IMR-90 (cell line): ENCODE data around the gene DKK3. TPM values are rescaled to one million over a fixed set of nuclear protein-coding genes. Genes with fewer than 3 reads are reported as not detected.
A peak's percentile ranks its signal among the peaks of the same experiment; 100 is the strongest.

Source experiments
- ATAC-seq: fragments of 200-7000 bp; cut with Tn5 transposase; 2 replicates; pipeline ENCODE4 v1.9.1; 2020; ENCODE audit warnings: low read depth, mild to moderate bottlenecking, moderate library complexity
- BruUV-seq: library from RNA; stranded (reverse); fragments of 400-500 nt; replicated peaks from 2 replicates; lab custom pipeline; 2021; lab: Mats Ljungman, UMichigan
- CTCF ChIA-PET: fragments of 300-600 bp; formaldehyde crosslinking; extraction: SDS; loops from one replicate; lab custom pipeline; 2021; ENCODE audit warnings: antibody characterized with exemption; lab: Yijun Ruan, JAX
- POLR2A ChIA-PET: fragments of 300-600 bp; sonication (Branson Sonifier 250); formaldehyde crosslinking; loops from one replicate; lab custom pipeline; 2022; ENCODE audit warnings: antibody characterized with exemption; ENCODE audit not compliant: unreplicated experiment; lab: Charles Lee
- DNase-seq: peaks from one replicate; pipeline ENCODE4 v3.0.0; 2013
- H2AFZ ChIP-seq: replicated peaks from 2 replicates; pipeline ENCODE3; 2013; ENCODE audit warnings: low read length, mild to moderate bottlenecking; ENCODE audit not compliant: poor library complexity
- H2AK5ac ChIP-seq: 2 replicates; pipeline ENCODE4 v1.6.1; 2013; ENCODE audit warnings: low read depth, low read length, inconsistent platforms
- H2AK9ac ChIP-seq: replicated peaks from 2 replicates; pipeline ENCODE3; 2013; ENCODE audit warnings: mild to moderate bottlenecking, low read depth, low read length, moderate library complexity; ENCODE audit not compliant: poor library complexity
- H2BK120ac ChIP-seq: 2 replicates; pipeline ENCODE4 v1.6.1; 2013; ENCODE audit warnings: low read depth, low read length, inconsistent platforms
- H2BK15ac ChIP-seq: 3 replicates; pipeline ENCODE4 v1.6.1; 2013; ENCODE audit warnings: low read depth, low read length, inconsistent platforms
- H2BK20ac ChIP-seq: 2 replicates; pipeline ENCODE4 v1.6.1; 2013; ENCODE audit warnings: low read depth, mild to moderate bottlenecking, inconsistent platforms, low read length, moderate library complexity
- H2BK5ac ChIP-seq: 2 replicates; pipeline ENCODE4 v1.6.1; 2013; ENCODE audit warnings: mild to moderate bottlenecking, low read depth, low read length, inconsistent platforms; ENCODE audit not compliant: poor library complexity, severe bottlenecking
- H3K14ac ChIP-seq: replicated peaks from 2 replicates; pipeline ENCODE4 v1.6.1; 2013; ENCODE audit warnings: low read depth, low read length, inconsistent platforms
- H3K18ac ChIP-seq: 2 replicates; pipeline ENCODE4 v1.6.1; 2013; ENCODE audit warnings: low read depth, low read length, control low read depth
- H3K23ac ChIP-seq: 2 replicates; pipeline ENCODE4 v1.6.1; 2013; ENCODE audit warnings: low read depth, low read length, inconsistent platforms
- H3K27ac ChIP-seq: 2 replicates; pipeline ENCODE4 v1.5.1; 2013; ENCODE audit warnings: mild to moderate bottlenecking, control low read depth, low read length; ENCODE audit not compliant: insufficient read depth
- H3K27me3 ChIP-seq: 2 replicates; pipeline ENCODE4 v1.6.1; 2013; ENCODE audit warnings: low read length; ENCODE audit not compliant: control insufficient read depth, insufficient read depth
- H3K36me3 ChIP-seq: 2 replicates; pipeline ENCODE4 v1.6.1; 2013; ENCODE audit warnings: low read length, mixed read lengths; ENCODE audit not compliant: control insufficient read depth, insufficient read depth
- H3K4ac ChIP-seq: 2 replicates; pipeline ENCODE4 v1.6.1; 2013; ENCODE audit warnings: low read depth, low read length, inconsistent platforms
- H3K4me1 ChIP-seq: 2 replicates; pipeline ENCODE4 v1.6.1; 2013; ENCODE audit warnings: low read length, mixed read lengths; ENCODE audit not compliant: control insufficient read depth, insufficient read depth
- H3K4me2 ChIP-seq: 2 replicates; pipeline ENCODE4 v1.6.1; 2013; ENCODE audit warnings: low read depth, mild to moderate bottlenecking, control low read depth, low read length, moderate library complexity
- H3K4me3 ChIP-seq: 2 replicates; pipeline ENCODE4 v1.5.1; 2013; ENCODE audit warnings: low read depth, mild to moderate bottlenecking, control low read depth, low read length, moderate library complexity; ENCODE audit not compliant: insufficient read depth
- H3K56ac ChIP-seq: 2 replicates; pipeline ENCODE4 v1.6.1; 2013; ENCODE audit warnings: low read length, inconsistent platforms; ENCODE audit not compliant: insufficient read depth; ENCODE audit errors: extremely low read depth
- H3K79me1 ChIP-seq, 2 experiments: 2 replicates each; pipeline ENCODE4 v1.6.1; 2013; ENCODE audit warnings: low read length in 2 of 2, inconsistent platforms in 1 of 2, low read depth in 1 of 2
- H3K9ac ChIP-seq: 2 replicates; pipeline ENCODE4 v1.6.1; 2013; ENCODE audit warnings: low read depth, low read length, control low read depth
- H3K9me1 ChIP-seq: 2 replicates; pipeline ENCODE4 v1.6.1; 2013; ENCODE audit warnings: low read length, inconsistent platforms; ENCODE audit not compliant: insufficient read depth
- H3K9me3 ChIP-seq: 2 replicates; pipeline ENCODE4 v1.6.1; 2013; ENCODE audit warnings: low read length; ENCODE audit not compliant: control insufficient read depth, insufficient read depth
- H4K20me1 ChIP-seq: 2 replicates; pipeline ENCODE4 v1.6.1; 2013; ENCODE audit warnings: low read length, inconsistent platforms; ENCODE audit not compliant: insufficient read depth
- H4K5ac ChIP-seq: 2 replicates; pipeline ENCODE4 v1.6.1; 2013; ENCODE audit warnings: mild to moderate bottlenecking, low read depth, low read length, control low read depth
- H4K8ac ChIP-seq, 2 experiments: 2 replicates each; pipeline ENCODE4 v1.6.1; 2013; ENCODE audit warnings: low read depth in 2 of 2, low read length in 2 of 2, control low read depth in 1 of 2, inconsistent platforms in 1 of 2
- H4K91ac ChIP-seq: 2 replicates; pipeline ENCODE4 v1.6.1; 2013; ENCODE audit warnings: low read depth, low read length, inconsistent platforms; ENCODE audit not compliant: insufficient read depth
- CHD1 ChIP-seq: IDR thresholded peaks from 2 replicates; pipeline ENCODE4 v1.6.1; 2012; ENCODE audit warnings: low read depth, low read length, improper control_type of control experiment
- FOS ChIP-seq: fragments of 150-350 bp; IDR thresholded peaks from 2 replicates; pipeline ENCODE4 v1.6.1; 2016; ENCODE audit warnings: low read depth, low read length
- MAZ ChIP-seq: IDR thresholded peaks from 2 replicates; pipeline ENCODE4 v1.6.1; 2012; ENCODE audit warnings: low read depth, mild to moderate bottlenecking, low read length, improper control_type of control experiment, moderate library complexity, borderline replicate concordance
- NFE2L2 ChIP-seq: fragments of 150-350 bp; IDR thresholded peaks from 2 replicates; pipeline ENCODE4 v1.6.1; 2016; ENCODE audit warnings: low read depth, mild to moderate bottlenecking, low read length
- WGBS, 2 experiments: methylation state at CpG; one replicate each; pipeline versions ENCODE4 v1.1.5 to v1.1.7; 2013; ENCODE audit warnings: missing lambda C conversion rate in 2 of 2; ENCODE audit not compliant: insufficient read length in 1 of 2; ENCODE audit errors: extremely low coverage in 2 of 2; 5-methylcytosine and 5-hydroxymethylcytosine counted together
- dilution Hi-C: fragments of 300-500 bp; cut with HindIII; formaldehyde crosslinking; loops from one replicate; pipeline ENCODE4 v1.14.3; 2018; ENCODE audit warnings: low sequenced_read_pairs; ENCODE audit not compliant: unreplicated experiment
- in situ Hi-C: fragments of 300-500 bp; cut with MboI; formaldehyde crosslinking; loops from 3 replicates; pipeline ENCODE4 v1.14.3; 2019; ENCODE audit warnings: low sequenced_read_pairs, inconsistent platforms, mixed read lengths
- intact Hi-C: fragments of 100-400 bp; cut with micrococcal nuclease; formaldehyde crosslinking; loops from 2 replicates; pipeline ENCODE4 v1.10.0; 2022
- polyA plus RNA-seq, 3 experiments: library from polyadenylated mRNA; depleted of rRNA; stranded (reverse); fragments of >200 nt; gene quantifications; 2 replicates each; pipeline ENCODE4 v1.2.3, GENCODE V29; 2012; ENCODE audit warnings: low replicate concordance in 1 of 3
- total RNA-seq: library from RNA; depleted of rRNA; stranded (reverse); fragments of >200 nt; gene quantifications from 2 replicates; pipeline ENCODE4 v1.2.3, GENCODE V29; 2012

DKK3 gene
- total and polyA plus RNA-seq, 2 of the 4 experiments (the other 2 are of a cell fraction), result 453 to 964 TPM

DNA sequence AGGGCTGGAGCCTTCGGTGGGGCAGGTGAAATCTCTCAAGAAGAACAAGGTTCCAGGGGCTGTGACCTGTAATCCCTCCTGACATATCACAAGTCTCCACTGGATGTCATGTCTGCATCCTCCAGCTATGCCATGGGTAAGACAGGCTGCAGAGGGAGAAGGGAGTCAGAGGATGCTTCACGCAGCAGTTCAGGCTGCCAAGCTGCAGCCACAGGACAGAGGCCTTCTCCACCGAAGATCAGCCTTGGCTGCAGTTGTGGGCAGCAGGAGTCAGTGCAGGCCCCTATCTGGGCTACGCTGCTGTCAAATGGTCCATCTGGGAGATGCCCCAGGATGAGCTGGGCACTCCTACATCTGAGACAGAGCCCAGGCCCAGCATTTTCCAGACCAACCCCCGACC, 25.0 kb downstream of the DKK3 start:
- Histone ChIP-seq H3K27ac (peak overlapping the region; percentile 24; the same call in 1 of the 2 replicates), H3K18ac (no peak overlapping the region), H3K27me3 (no peaks in the 10 kb centered on the region), H3K9ac (no peak overlapping the region), H4K91ac (peak overlapping the region; percentile 82), H2BK5ac (peak overlapping the region; percentile 46), H3K4ac (peak overlapping the region; percentile 86), H2AK9ac (peak overlapping the region; percentile 74), H4K5ac (no peak overlapping the region), H2BK15ac (peak overlapping the region; percentile 64; the same call in 2 of the 3 replicates), H4K8ac (peak overlapping the region in 1 of 2 experiments; percentile 66; a peak in 2 of 4 replicates), H3K9me3 (no peaks in the 10 kb centered on the region; the same call in 1 of the 2 replicates), H2BK20ac (peak overlapping the region; percentile 83; the same call in 1 of the 2 replicates), H3K9me1 (peaks cover 58% of the 10 kb centered on the region), H4K20me1 (peaks cover 9% of the 10 kb centered on the region), H3K36me3 (peaks cover 10% of the 10 kb centered on the region), H3K79me1 (peaks cover 41 to 91% of the 10 kb centered on the region in 2 experiments), H3K23ac (peak overlapping the region; percentile 29), H3K14ac (peak overlapping the region; percentile 86), H2AFZ (peak overlapping the region; percentile 17), H2AK5ac (peak overlapping the region; percentile 94), H2BK120ac (peak overlapping the region; percentile 74), H3K4me2 (no peak overlapping the region), H3K56ac (no peak overlapping the region), H3K4me1 (peaks cover 53% of the 10 kb centered on the region), H3K4me3 (no peak overlapping the region)
- intact Hi-C loops (no loop called here), in situ Hi-C loops (no loop called here), dilution Hi-C loops (no loop called here)
- TF ChIP-seq NFE2L2, result no peak
- TF ChIP-seq MAZ, result no peak
- TF ChIP-seq CHD1, result no peak
- no peak for TF ChIP-seq FOS
- WGBS, 2 experiments, result 100% methylated on average over 2 of the region's 5 CpGs; no CpG with 5 or more reads in 1 of the 2 experiments
- BruUV-seq, result no TSS peak
- ChIA-PET POLR2A (interaction anchor here (0.6 kb wide), 1 partner anchor 143 kb away, joined by 3 read pairs; no protein-coding TSS in a partner anchor), CTCF (no interaction called here)
- ATAC-seq (no peak), DNase-seq (no peak)
